PFSK-1 (cell line): ENCODE results near the gene TFF2.

Experiments
- POLR2AphosphoS5 ChIP-seq: IDR thresholded peaks from 2 replicates; pipeline ENCODE4 v1.6.1; 2012; ENCODE audit warnings: low read depth, mild to moderate bottlenecking, control low read depth, low read length, moderate library complexity
- SIN3A ChIP-seq: IDR thresholded peaks from 2 replicates; pipeline ENCODE4 v1.6.1; 2012; ENCODE audit warnings: mild to moderate bottlenecking, low read length, moderate library complexity, borderline replicate concordance; ENCODE audit not compliant: insufficient read depth
- TAF1 ChIP-seq: IDR thresholded peaks from 2 replicates; pipeline ENCODE4 v1.6.1; 2012; ENCODE audit warnings: low read length, control low read depth, borderline replicate concordance; ENCODE audit not compliant: insufficient read depth

- TF ChIP-seq POLR2AphosphoS5 (no peak), TAF1 (no peak), SIN3A (no peak)
These were observed 51.3 kb downstream of the TFF2 start for GRCh38 chr21:42299324-42300044.
